Subcutaneous abdominal adipose tissue (tissue), 5 donors: Measurements from ENCODE around the gene TMEM38A.
"Not testable (repeated sequence)": the region's sequence is repeated elsewhere in the genome, so short reads cannot be mapped to it uniquely, and the experiment has no call there.

Experiments
- H3K27ac ChIP-seq: one replicate; pipeline ENCODE4 v1.7.0; 2013; ENCODE audit warnings: low read depth, mild to moderate bottlenecking, inconsistent platforms, low read length, moderate library complexity
- H3K27me3 ChIP-seq, 5 donors: one replicate each; pipeline ENCODE4 v1.7.0; 2013; ENCODE audit warnings: low read length in 5 of 5, inconsistent platforms in 1 of 5; ENCODE audit not compliant: control insufficient read depth in 5 of 5, insufficient read depth in 4 of 5
- H3K36me3 ChIP-seq, 5 donors: one replicate each; pipeline ENCODE4 v1.7.0; 2013; ENCODE audit warnings: low read length in 5 of 5; ENCODE audit not compliant: control insufficient read depth in 5 of 5, insufficient read depth in 5 of 5
- H3K4me1 ChIP-seq, 5 donors: one replicate each; pipeline ENCODE4 v1.7.0; 2013; ENCODE audit warnings: low read length in 5 of 5, mild to moderate bottlenecking in 3 of 5, moderate library complexity in 1 of 5; ENCODE audit not compliant: control insufficient read depth in 5 of 5, insufficient read depth in 5 of 5
- H3K4me3 ChIP-seq, 5 donors: one replicate each; pipeline ENCODE4 v1.7.0; 2013; ENCODE audit warnings: low read length in 5 of 5, low read depth in 1 of 5
- H3K9ac ChIP-seq, 5 donors: one replicate each; pipeline ENCODE4 v1.7.0; 2013; ENCODE audit warnings: low read length in 5 of 5, mild to moderate bottlenecking in 4 of 5, moderate library complexity in 3 of 5
- H3K9me3 ChIP-seq, 5 donors: one replicate each; pipeline ENCODE4 v1.7.0; 2013; ENCODE audit warnings: low read length in 5 of 5; ENCODE audit not compliant: control insufficient read depth in 5 of 5
- donor health status: healthy.
- donor health status: healthy.
- donor health status: healthy.
- donor health status: healthy.
- donor health status: healthy.

TMEM38A gene

GRCh38 chr19:16670291-16670690 is 9.4 kb downstream of the TMEM38A start:
- H3K4me3 ChIP-seq, result no peak overlapping the region
- no peaks in the 10 kb centered on the region for H3K27me3 ChIP-seq
- H3K27ac ChIP-seq, result no peak overlapping the region
- no peaks in the 10 kb centered on the region for H3K36me3 ChIP-seq
- H3K4me1 ChIP-seq, result no peaks in the 10 kb centered on the region
- no peaks in the 10 kb centered on the region for H3K9me3 ChIP-seq
- H3K9ac ChIP-seq, result no peak overlapping the region

GRCh38 chr19:16671652-16672274 is 10.8 kb downstream of the TMEM38A start:
- no peaks in the 10 kb centered on the region for H3K4me1 ChIP-seq
- no peaks in the 10 kb centered on the region for H3K27me3 ChIP-seq
- H3K9me3 ChIP-seq, result no peaks in the 10 kb centered on the region
- H3K27ac ChIP-seq, result no peak overlapping the region
- no peak overlapping the region for H3K4me3 ChIP-seq
- H3K36me3 ChIP-seq, result no peaks in the 10 kb centered on the region
- no peak overlapping the region for H3K9ac ChIP-seq

GRCh38 chr19:16673231-16673630 is 12.3 kb downstream of the TMEM38A start:
- H3K27me3 ChIP-seq, result no peaks in the 10 kb centered on the region
- no peak overlapping the region for H3K4me3 ChIP-seq
- H3K9me3 ChIP-seq, result no peaks in the 10 kb centered on the region
- no peak overlapping the region for H3K27ac ChIP-seq
- H3K9ac ChIP-seq, result no peak overlapping the region
- no peaks in the 10 kb centered on the region for H3K36me3 ChIP-seq
- H3K4me1 ChIP-seq, result no peaks in the 10 kb centered on the region

GRCh38 chr19:16673839-16674238 is 12.9 kb downstream of the TMEM38A start:
- not testable (repeated sequence) for H3K27ac ChIP-seq, H3K4me1 ChIP-seq, H3K9me3 ChIP-seq, H3K36me3 ChIP-seq, H3K4me3 ChIP-seq, H3K27me3 ChIP-seq, H3K9ac ChIP-seq

- Histone ChIP-seq H3K27ac (no peak overlapping the region), H3K36me3 (peaks cover 0 to 11% (median 8%) of the 10 kb centered on the region in 5 donors), H3K9me3 (peaks cover 3 to 7% (median 5%) of the 10 kb centered on the region in 5 donors), H3K9ac (no peak overlapping the region), H3K4me1 (no peaks in the 10 kb centered on the region), H3K27me3 (no peaks in the 10 kb centered on the region), H3K4me3 (no peak overlapping the region)
These were observed 15.3 kb downstream of the TMEM38A start for GRCh38 chr19:16676101-16676798.

- no peaks in the 10 kb centered on the region for H3K4me1 ChIP-seq
- H3K9ac ChIP-seq, result no peak overlapping the region
- H3K27ac ChIP-seq, result no peak overlapping the region
- peaks cover 3 to 12% (median 7%) of the 10 kb centered on the region in 5 donors for H3K9me3 ChIP-seq
- no peaks in the 10 kb centered on the region for H3K27me3 ChIP-seq
- peaks cover 0 to 12% (median 9%) of the 10 kb centered on the region in 5 donors for H3K36me3 ChIP-seq
- no peak overlapping the region for H3K4me3 ChIP-seq
These were observed 16.1 kb downstream of the TMEM38A start for GRCh38 chr19:16677055-16677454.

GRCh38 chr19:16678498-16678897 is 17.6 kb downstream of the TMEM38A start:
- Histone ChIP-seq H3K4me3 (no peak overlapping the region), H3K4me1 (no peaks in the 10 kb centered on the region), H3K9ac (no peak overlapping the region), H3K27me3 (no peaks in the 10 kb centered on the region), H3K36me3 (peaks cover 0 to 13% (median 11%) of the 10 kb centered on the region in 5 donors), H3K9me3 (peaks cover 3 to 12% (median 7%) of the 10 kb centered on the region in 5 donors), H3K27ac (no peak overlapping the region)

GRCh38 chr19:16679811-16680210 is 18.9 kb downstream of the TMEM38A start:
- Histone ChIP-seq H3K27ac (no peak overlapping the region), H3K4me3 (no peak overlapping the region), H3K27me3 (no peaks in the 10 kb centered on the region), H3K9ac (no peak overlapping the region), H3K36me3 (peaks cover 0 to 13% (median 11%) of the 10 kb centered on the region in 5 donors), H3K4me1 (no peaks in the 10 kb centered on the region), H3K9me3 (peaks cover 3 to 12% (median 7%) of the 10 kb centered on the region in 5 donors)

GRCh38 chr19:16682539-16682938 is 21.6 kb downstream of the TMEM38A start:
- Histone ChIP-seq H3K27ac (no peak overlapping the region), H3K9ac (no peak overlapping the region), H3K9me3 (peaks cover 3 to 12% (median 7%) of the 10 kb centered on the region in 5 donors), H3K4me1 (no peaks in the 10 kb centered on the region), H3K4me3 (no peak overlapping the region), H3K27me3 (no peaks in the 10 kb centered on the region), H3K36me3 (peaks cover 0 to 13% (median 11%) of the 10 kb centered on the region in 5 donors)

- Histone ChIP-seq H3K27ac (no peak overlapping the region), H3K4me3 (no peak overlapping the region), H3K9ac (no peak overlapping the region), H3K9me3 (peaks cover 3 to 12% (median 7%) of the 10 kb centered on the region in 5 donors), H3K4me1 (no peaks in the 10 kb centered on the region), H3K36me3 (peaks cover 0 to 13% (median 11%) of the 10 kb centered on the region in 5 donors), H3K27me3 (no peaks in the 10 kb centered on the region)
These were observed 23.3 kb downstream of the TMEM38A start for GRCh38 chr19:16684216-16684615.
